Body of pancreas (tissue), 4 donors: ENCODE results near the gene GPR132.

Experiments
- POLR2A ChIP-seq, 3 donors: fragments of 450-650 bp; IDR thresholded peaks; one replicate each; pipeline ENCODE4 v1.6.1; 2016; ENCODE audit warnings: antibody characterized with exemption in 3 of 3, mild to moderate bottlenecking in 2 of 3
- TF ChIP-seq, protein P1 (sequence below), 7 experiments: fragments of 450-650 bp in 4 of 7; fragments of 200-600 bp in 3 of 7; sonication (generic) in 3 of 7; IDR thresholded peaks; one replicate each; pipeline ENCODE4 v1.5.1; 2016 to 2019; ENCODE audit warnings: antibody characterized with exemption in 7 of 7

DNA sequence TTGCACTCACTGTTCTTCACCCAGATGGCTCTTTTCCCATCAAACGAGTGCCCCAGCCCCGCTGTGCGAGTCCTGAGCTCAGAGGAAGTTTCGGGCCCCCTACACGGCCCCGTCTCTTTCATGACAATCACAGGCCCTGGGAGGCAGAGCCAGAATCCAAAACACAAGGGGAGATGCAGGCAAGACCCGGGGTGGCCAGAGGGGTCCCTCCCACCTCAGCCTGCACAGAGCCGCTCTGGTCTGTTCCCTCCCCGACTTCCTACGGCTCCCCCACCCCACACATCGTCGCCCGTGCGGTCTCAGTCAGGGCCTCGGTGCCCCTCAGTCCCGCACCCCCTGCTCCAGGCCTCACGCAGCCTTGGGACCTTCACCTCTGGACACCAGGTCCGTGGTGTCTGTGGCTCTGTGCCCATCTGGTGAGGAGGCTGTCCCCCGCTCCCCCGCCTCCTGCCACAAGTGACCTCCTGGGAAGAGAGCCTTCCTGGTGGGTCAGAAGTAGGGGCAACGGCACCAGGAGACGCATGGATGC lies 8.9 kb downstream of the GPR132 start:
- TF ChIP-seq, protein P1, sequence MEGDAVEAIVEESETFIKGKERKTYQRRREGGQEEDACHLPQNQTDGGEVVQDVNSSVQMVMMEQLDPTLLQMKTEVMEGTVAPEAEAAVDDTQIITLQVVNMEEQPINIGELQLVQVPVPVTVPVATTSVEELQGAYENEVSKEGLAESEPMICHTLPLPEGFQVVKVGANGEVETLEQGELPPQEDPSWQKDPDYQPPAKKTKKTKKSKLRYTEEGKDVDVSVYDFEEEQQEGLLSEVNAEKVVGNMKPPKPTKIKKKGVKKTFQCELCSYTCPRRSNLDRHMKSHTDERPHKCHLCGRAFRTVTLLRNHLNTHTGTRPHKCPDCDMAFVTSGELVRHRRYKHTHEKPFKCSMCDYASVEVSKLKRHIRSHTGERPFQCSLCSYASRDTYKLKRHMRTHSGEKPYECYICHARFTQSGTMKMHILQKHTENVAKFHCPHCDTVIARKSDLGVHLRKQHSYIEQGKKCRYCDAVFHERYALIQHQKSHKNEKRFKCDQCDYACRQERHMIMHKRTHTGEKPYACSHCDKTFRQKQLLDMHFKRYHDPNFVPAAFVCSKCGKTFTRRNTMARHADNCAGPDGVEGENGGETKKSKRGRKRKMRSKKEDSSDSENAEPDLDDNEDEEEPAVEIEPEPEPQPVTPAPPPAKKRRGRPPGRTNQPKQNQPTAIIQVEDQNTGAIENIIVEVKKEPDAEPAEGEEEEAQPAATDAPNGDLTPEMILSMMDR (IDR thresholded peaks at IDR 0.05) = no peak
- TF ChIP-seq POLR2A (IDR thresholded peaks at IDR 0.05) = no peak
